HG03103 (cell line): Measurements from ENCODE around the gene MED20.

Source experiments
- ATAC-seq: cut with Tn5 transposase; IDR thresholded peaks from one replicate; pipeline ENCODE4 v1.9.1; 2021; ENCODE audit warnings: low read depth; ENCODE audit not compliant: unreplicated experiment

Gene MED20

DNA sequence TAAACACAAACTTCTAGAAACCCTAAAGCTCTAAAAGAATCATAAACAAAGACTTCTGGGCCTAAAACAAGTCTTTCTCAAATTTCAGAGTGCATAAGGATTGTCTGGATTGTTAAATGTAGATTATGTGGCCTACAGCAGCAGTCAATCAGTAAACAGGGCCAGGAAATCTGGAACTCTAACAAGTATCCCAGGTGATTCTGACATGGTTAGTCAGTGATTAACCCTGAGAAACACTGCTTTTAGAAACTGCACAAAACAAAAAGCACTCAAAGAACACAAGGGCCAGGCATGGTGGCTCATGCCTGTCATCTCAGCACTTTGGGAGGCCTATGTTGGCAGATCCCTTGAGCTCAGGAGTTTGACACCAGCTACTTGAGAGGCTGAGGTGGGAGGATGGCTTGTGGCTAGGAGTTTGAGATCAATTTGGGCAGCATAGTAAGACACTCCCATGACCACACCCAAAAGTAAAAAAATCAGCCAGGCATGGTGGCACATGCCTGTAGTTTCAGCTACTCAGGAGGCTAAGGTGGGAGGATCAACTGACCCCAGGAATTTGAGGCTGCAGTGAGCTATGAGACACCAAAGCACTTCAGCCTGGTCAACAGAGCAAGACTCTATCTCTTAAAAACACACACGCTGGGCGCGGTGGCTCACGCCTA lies 5.9 kb downstream of the MED20 start:
- ATAC-seq = no peak

DNA sequence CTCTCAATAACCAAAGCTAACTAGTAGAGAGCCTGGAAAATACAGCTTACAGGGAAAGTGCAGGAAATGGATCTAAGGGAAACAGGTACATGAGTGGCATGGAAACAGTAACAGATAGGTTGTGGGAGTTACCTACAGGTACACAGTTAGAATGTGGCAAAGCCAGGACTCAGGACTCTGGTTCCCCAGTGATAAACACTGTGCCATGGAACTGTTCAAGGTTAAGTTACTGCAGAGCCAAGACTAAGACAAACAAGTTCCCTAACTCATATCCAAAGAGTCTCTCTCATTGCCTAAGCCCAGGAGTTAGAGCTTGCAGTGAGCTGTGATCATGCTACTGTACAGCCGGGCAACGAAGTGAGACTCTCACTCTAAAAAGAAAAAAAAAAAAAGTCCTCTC lies 6.6 kb downstream of the MED20 start:
- ATAC-seq = no peak

DNA sequence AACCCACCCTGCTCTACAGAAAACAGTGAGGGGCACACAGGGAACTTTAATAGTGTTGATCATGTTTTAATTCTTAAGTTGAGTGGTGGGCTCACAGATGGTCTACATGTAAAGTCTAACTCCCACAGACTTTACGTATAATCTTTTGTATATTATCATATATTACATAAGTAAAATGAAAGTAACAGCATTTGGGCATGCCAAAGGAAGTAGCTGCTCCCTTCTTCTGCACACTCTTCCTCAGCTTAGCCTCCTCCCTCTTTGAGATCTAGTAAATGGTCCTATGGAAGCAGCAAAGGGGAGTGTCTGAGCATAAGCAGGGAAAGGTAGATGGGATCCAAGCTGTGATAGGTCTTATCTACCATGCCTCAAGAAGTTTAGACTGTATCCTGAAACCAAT lies 11.2 kb downstream of the MED20 start:
- ATAC-seq = no peak

- no peak for ATAC-seq
Observed at GRCh38 chr6:41901882-41902519, 18.9 kb downstream of the MED20 start.

GRCh38 chr6:41900861-41901260 lies 20.1 kb downstream of the MED20 start:
- no peak for ATAC-seq

GRCh38 chr6:41896281-41896680 lies 24.7 kb downstream of the MED20 start:
- ATAC-seq = no peak

DNA sequence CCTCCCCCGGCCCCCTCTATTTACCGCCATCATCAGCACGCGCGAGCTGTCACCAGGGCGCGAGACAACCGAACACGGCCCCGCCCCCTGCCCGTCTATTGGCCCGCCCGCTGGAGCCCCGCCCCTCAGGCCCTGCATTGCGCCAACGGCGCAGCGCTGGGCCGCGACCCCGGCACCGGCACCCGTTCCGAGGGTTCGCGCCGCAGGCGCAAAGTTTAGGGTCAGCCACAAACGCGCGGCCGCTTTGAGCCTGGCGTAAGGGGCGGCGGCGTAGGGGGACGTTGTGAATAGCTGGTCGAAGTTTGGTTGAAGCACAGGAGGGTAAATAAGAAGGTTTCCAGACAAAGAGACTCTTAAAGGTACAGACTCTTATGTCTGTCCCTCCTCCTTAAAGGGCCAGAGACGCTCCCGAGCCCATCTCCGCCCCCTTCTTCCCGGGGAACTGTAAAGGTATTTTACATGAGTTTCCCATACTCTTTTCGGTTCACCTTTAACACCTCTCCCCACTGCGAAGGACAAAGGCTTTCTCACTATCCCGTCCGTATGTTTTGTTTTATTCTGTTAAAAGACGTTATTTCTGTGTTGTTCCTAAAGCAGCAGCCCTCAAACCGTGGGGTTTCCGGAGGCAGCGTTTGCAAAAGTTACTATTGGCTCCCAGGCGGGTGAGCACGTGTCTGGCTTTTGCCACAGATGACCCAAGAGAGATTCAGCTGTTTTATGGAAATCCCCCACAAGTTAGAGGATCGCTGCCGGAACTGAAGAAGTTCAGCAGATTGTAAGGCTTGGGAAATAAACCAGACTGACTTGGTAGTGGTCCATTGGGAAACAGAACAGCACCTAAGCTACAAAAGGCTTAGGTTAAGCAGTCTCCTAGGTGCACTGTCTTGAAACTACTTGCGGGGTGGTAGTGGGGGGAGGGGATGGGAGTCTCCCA lies 25.4 kb downstream of the MED20 start, which contains the start of gene USP49:
Gene USP49 (minus strand): TSS at position 76 of the 934 bp plus-strand sequence. CDS start 88,392 bp downstream, outside the sequence.
- peak; percentile 72 for ATAC-seq

- ATAC-seq = peak; percentile 14
Observed at GRCh38 chr6:41894366-41895299, 26.3 kb downstream of the MED20 start.

GRCh38 chr6:41892921-41893564 lies 27.9 kb downstream of the MED20 start:
- no peak for ATAC-seq

DNA sequence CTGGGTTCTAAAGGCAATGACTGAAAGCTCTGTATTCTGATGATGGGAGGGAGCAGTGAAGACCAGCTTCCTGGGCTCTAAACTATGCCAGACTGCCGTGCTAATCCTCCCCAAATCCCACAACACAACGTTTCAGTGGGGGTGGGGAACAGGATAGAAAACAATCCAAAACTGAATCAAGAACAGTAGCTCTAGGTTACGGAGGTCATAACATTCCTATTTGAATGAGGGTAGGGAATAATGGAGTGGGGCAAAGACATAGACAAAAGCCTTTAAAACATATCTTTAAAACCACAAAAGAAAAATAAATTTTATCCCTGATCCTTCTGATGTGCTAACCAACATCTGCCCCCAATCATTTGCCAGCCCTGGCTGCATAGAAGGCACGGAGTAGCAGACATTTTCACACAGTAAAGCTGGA lies 33.6 kb downstream of the MED20 start:
- no peak for ATAC-seq

DNA sequence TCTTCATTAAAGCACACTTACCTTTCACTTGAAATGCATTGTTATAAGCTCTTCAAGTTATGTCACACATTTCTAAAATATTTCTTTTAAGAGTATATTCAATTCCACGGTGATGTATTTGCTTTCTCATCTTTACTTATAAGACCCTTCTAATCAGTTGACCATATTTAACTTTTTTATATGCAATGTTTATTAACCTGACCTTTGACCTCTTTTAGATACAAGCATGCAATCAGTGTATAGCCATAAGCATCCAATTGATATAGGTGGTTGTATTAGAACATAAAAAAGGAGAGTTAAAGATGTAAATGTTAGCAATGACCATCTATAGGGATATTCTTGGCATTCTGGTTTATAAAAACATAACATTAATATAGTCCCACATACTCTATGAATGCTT lies 35.0 kb downstream of the MED20 start:
- ATAC-seq = no peak

DNA sequence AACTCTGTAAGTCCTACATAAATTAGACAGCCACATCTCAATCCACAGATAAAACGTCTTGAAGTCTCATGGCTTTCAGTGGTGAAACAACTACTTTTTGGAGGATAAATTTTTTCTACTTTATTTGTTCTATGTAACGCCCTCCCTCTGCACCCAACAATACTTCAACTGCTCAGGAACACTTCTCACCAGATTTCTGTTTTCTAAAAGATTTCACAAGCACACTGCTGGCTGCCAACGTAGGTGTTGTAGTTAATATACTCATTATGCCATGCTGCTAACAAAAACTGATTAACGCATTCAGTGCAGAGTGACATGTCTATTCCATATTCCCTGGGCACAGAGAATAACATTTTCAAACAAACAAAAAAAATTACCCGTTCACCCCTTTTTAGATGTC lies 36.0 kb downstream of the MED20 start:
- ATAC-seq = no peak

DNA sequence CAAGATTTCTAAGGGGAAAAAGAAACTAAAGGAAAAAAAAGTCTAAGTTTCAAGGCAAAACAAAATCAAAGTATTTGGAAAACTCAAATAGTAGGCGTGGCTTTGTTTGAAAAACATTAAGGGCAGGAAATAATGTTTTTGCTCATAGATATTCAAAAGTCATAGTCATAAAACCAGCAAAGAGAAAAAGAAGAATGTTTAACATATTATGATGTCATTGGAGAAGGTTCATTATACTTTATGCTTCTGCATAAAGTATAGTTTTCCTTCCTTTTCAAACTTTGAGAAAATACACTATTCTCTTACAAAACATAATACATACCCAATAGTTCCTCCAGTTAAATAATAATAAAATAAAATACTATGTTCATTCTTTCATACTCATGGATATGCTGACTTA lies 39.4 kb downstream of the MED20 start:
- ATAC-seq = no peak

DNA sequence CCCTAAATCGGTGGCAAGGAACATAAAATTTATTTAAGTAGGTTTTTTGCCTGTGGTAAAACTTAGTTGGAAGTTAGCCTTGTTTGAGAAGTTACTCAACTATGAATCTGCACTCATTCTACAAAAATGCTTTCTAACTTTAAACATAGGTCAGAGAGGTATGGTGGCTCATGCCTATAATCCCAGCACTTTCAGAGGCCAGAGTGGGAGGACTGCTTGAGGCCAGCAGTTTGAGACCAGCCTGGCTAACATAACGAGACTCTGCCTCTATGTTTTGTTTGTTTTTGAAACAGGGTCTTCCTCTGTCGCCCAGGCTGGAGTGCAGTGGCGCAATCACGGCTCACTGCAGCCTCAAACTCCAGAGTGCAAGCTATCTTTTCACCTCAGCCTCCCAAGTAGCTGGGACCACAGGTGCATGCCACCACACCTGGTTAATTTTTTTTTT lies 42.0 kb downstream of the MED20 start:
- ATAC-seq = no peak

- no peak for ATAC-seq
Observed at GRCh38 chr6:41878246-41878645, 42.7 kb downstream of the MED20 start.

DNA sequence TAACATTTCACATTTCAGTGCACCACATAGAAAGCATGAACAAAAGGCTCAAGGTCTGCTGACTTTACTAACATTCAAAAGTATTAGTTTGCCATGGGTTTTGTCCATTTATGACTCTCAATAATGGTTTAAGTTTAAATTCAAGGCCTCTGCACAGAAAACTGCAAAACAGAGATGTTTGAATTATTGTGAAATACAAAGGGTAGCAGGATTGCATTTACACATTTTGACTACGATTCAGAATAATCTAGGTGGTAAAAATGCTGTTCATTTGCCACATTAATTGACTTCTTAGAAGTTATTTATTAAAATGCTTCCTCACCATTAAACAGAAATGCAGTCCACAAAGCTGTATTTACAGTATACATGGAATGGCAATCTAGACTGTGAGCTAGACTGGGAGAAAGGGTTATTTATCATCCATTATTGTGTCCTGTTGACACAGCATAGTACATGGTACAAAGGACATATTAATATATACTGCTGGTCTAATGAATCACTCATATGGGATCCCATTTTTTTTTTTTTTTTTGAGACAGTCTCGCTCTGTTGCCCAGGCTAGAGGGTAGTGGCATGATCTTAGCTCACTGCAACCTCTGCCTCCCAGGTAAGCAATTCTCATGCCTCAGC lies 43.8 kb downstream of the MED20 start:
- ATAC-seq = no peak

DNA sequence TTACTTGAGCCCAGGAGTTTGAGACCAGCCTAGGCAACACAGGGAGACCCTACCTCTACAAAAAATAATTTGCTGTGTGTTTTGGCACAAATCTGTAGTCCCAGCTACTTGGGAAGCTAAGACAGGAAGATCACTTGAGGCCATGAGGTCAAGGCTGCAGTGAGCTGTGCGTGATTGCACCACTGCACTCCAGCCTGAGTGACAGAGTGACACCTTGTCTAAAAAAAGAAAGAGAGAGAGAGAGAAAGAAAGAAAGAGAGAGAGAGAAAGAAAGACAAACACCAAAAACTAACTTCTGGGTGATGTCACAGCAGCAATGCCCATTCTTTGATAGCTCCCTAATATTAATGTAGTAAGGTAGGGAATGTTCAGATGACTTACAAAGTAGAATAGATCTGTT lies 46.2 kb downstream of the MED20 start:
- ATAC-seq = no peak

DNA sequence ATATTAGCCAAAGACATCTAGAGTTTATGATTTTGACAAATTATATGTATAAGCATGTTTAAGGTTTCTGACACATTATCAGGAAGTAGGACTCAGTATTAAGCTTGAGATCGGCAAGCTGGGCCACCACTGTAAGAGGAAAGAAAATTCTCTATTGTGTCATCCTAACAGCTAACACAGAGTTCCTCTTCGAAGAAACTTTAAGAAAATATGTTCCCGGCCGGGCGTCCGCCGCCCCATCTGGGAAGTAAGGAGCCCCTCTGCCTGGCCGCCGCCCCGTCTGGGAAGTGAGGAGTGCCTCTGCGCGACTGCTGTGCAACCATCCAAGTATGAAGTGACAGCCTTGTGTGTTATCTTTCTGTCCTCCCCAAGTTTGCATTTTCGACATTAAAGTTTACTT lies 48.8 kb downstream of the MED20 start:
- no peak for ATAC-seq

DNA sequence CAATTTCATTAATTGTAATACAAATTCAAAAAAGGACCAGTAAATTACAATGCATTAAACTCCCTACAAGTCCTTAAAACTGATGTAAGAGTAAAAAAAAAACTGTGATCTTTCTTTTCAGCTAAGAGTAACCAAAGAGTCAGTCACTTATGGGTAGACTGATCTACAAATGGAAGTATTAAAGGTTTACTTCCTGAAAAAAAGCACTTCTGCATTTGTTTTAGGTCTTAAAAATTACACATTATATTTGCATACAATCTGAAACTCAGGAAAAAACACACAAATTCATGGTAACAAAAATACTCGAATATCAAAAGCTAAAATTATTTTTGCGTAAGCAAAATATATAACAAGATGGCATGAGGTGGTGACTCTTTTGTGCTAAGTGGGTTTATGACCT lies 49.2 kb downstream of the MED20 start:
- no peak for ATAC-seq
